ENCODE measurements around the gene PLD3.

DNA sequence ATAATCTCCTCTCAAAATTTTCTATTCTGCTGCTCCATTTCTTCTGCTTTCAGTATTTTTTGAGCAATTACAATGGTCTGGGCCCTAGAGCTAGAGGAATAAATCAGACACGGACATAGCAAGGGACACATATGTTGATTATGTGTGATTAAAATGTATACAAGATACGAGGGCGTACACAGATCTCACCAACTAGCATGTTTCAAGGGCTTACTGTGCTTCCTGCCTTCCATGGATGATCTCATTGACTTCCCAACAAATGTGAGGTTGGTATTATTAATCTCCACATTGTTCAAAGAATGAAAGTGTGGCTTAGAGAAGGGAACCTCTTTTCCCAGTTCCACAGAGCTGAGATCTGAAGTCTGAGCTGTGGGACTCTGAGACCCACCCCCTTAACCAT, 9.1 kb downstream of the PLD3 start:
- no peak for TF ChIP-seq EZH2phosphoT487 (IDR thresholded peaks at IDR 0.05; ENCODE audit: borderline replicate concordance, low read length)
- TF ChIP-seq, protein P1, sequence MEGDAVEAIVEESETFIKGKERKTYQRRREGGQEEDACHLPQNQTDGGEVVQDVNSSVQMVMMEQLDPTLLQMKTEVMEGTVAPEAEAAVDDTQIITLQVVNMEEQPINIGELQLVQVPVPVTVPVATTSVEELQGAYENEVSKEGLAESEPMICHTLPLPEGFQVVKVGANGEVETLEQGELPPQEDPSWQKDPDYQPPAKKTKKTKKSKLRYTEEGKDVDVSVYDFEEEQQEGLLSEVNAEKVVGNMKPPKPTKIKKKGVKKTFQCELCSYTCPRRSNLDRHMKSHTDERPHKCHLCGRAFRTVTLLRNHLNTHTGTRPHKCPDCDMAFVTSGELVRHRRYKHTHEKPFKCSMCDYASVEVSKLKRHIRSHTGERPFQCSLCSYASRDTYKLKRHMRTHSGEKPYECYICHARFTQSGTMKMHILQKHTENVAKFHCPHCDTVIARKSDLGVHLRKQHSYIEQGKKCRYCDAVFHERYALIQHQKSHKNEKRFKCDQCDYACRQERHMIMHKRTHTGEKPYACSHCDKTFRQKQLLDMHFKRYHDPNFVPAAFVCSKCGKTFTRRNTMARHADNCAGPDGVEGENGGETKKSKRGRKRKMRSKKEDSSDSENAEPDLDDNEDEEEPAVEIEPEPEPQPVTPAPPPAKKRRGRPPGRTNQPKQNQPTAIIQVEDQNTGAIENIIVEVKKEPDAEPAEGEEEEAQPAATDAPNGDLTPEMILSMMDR (IDR thresholded peaks at IDR 0.05; ENCODE audit: low read depth, low read length, poor library complexity, severe bottlenecking), result no peak
